ENCODE measurements around the gene CTSA.
"Not testable (repeated sequence)": the region's sequence is repeated elsewhere in the genome, so short reads cannot be mapped to it uniquely, and the experiment has no call there.

- TF ChIP-seq CTCF, EZH2, EZH2phosphoT487 (IDR thresholded peaks at IDR 0.05): not testable (repeated sequence)
These were observed 40.5 kb downstream of the CTSA start for GRCh38 chr20:45931680-45932079.

Measured in neural progenitor cell (in vitro differentiated cells).